Uterus (tissue), 2 donors: Measurements from ENCODE around the gene PLEKHA7.

Experiments
- POLR2A ChIP-seq, 2 donors: fragments of 450-650 bp; IDR thresholded peaks; one replicate each; pipeline ENCODE4 v1.6.1; 2016; ENCODE audit warnings: antibody characterized with exemption in 2 of 2, mild to moderate bottlenecking in 1 of 2, moderate library complexity in 1 of 2
- TF ChIP-seq, protein P1 (sequence below), 4 experiments: fragments of 200-600 bp in 2 of 4; fragments of 450-650 bp in 2 of 4; sonication (generic) in 2 of 4; IDR thresholded peaks; one replicate each; pipeline ENCODE4 v1.5.1; 2016 to 2019; ENCODE audit warnings: antibody characterized with exemption in 4 of 4, mild to moderate bottlenecking in 2 of 4, moderate library complexity in 1 of 4

DNA sequence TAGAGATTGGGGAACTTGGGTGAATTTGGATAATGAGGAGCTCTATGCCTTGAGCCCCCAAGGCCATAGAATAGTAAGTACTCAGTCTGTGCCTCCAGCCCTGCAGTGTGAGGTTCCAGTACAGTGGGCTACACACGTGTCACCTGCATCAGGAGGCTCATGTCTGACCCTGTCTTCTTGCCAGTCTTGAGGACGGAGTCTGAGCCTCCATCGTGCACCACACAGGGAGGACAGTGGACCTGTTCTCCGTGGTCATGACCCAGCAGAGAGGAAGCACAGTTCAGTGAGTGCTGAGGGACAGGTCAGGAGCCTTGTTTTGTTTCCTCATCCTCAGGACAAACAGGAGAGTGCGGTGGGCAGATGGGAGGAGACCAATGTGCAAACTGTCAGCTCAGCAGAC, 32.5 kb upstream of the PLEKHA7 start:
- TF ChIP-seq, protein P1, sequence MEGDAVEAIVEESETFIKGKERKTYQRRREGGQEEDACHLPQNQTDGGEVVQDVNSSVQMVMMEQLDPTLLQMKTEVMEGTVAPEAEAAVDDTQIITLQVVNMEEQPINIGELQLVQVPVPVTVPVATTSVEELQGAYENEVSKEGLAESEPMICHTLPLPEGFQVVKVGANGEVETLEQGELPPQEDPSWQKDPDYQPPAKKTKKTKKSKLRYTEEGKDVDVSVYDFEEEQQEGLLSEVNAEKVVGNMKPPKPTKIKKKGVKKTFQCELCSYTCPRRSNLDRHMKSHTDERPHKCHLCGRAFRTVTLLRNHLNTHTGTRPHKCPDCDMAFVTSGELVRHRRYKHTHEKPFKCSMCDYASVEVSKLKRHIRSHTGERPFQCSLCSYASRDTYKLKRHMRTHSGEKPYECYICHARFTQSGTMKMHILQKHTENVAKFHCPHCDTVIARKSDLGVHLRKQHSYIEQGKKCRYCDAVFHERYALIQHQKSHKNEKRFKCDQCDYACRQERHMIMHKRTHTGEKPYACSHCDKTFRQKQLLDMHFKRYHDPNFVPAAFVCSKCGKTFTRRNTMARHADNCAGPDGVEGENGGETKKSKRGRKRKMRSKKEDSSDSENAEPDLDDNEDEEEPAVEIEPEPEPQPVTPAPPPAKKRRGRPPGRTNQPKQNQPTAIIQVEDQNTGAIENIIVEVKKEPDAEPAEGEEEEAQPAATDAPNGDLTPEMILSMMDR (IDR thresholded peaks at IDR 0.05) = no peak
- no peak for TF ChIP-seq POLR2A (IDR thresholded peaks at IDR 0.05)
